Trophoblast cell (in vitro differentiated cells and primary cell): Measurements from ENCODE around the gene SDC3.

Experiments used
- DNase-seq, 2 donors: peaks; one replicate each; pipeline ENCODE4 v3.0.0-alpha.2; 2016
- H2AFZ ChIP-seq: 2 replicates; pipeline ENCODE4 v1.6.1; 2013; ENCODE audit warnings: low read length, moderate library complexity, mild to moderate bottlenecking; ENCODE audit not compliant: insufficient read depth, poor library complexity
- H2AK5ac ChIP-seq: 2 replicates; pipeline ENCODE4 v1.6.1; 2013; ENCODE audit warnings: mild to moderate bottlenecking, low read length
- H2BK120ac ChIP-seq: 2 replicates; pipeline ENCODE4 v1.6.1; 2013; ENCODE audit warnings: low read length, mild to moderate bottlenecking, moderate library complexity; ENCODE audit not compliant: insufficient read depth, poor library complexity
- H2BK12ac ChIP-seq: 2 replicates; pipeline ENCODE4 v1.6.1; 2013; ENCODE audit warnings: mild to moderate bottlenecking, low read length, moderate library complexity
- H2BK5ac ChIP-seq: 2 replicates; pipeline ENCODE4 v1.6.1; 2013; ENCODE audit warnings: low read length, low read depth, moderate library complexity, mild to moderate bottlenecking; ENCODE audit not compliant: poor library complexity
- H3K14ac ChIP-seq: 2 replicates; pipeline ENCODE4 v1.6.1; 2013; ENCODE audit warnings: mild to moderate bottlenecking, low read length
- H3K18ac ChIP-seq: 2 replicates; pipeline ENCODE4 v1.6.1; 2013; ENCODE audit warnings: mild to moderate bottlenecking, low read length
- H3K23ac ChIP-seq: 2 replicates; pipeline ENCODE4 v1.6.1; 2013; ENCODE audit warnings: low read length
- H3K27ac ChIP-seq: 2 replicates; pipeline ENCODE4 v1.5.1; 2013; ENCODE audit warnings: low read depth, mild to moderate bottlenecking, inconsistent platforms, low read length, moderate library complexity
- H3K27me3 ChIP-seq: 2 replicates; pipeline ENCODE4 v1.6.1; 2013; ENCODE audit warnings: inconsistent platforms, mild to moderate bottlenecking, low read length, moderate library complexity; ENCODE audit not compliant: insufficient read depth
- H3K36me3 ChIP-seq, 2 experiments: 1 replicate in 1 of 2; 2 replicates in 1 of 2; pipeline ENCODE4 v1.6.1; 2013; ENCODE audit warnings: low read length in 2 of 2, mild to moderate bottlenecking in 2 of 2, moderate library complexity in 1 of 2; ENCODE audit not compliant: insufficient read depth in 2 of 2, control insufficient read depth in 1 of 2
- H3K4ac ChIP-seq: 2 replicates; pipeline ENCODE4 v1.6.1; 2013; ENCODE audit warnings: low read depth, mild to moderate bottlenecking, low read length, moderate library complexity
- H3K4me1 ChIP-seq, 2 experiments: 1 replicate in 1 of 2; 2 replicates in 1 of 2; pipeline ENCODE4 v1.6.1; 2013; ENCODE audit warnings: low read length in 2 of 2, mild to moderate bottlenecking in 2 of 2, moderate library complexity in 1 of 2; ENCODE audit not compliant: insufficient read depth in 2 of 2, control insufficient read depth in 1 of 2
- H3K4me2 ChIP-seq: 2 replicates; pipeline ENCODE4 v1.6.1; 2013; ENCODE audit warnings: inconsistent platforms, mild to moderate bottlenecking, low read length, moderate library complexity
- H3K4me3 ChIP-seq: 2 replicates; pipeline ENCODE4 v1.5.1; 2013; ENCODE audit warnings: mild to moderate bottlenecking, low read depth, low read length, inconsistent platforms
- H3K79me1 ChIP-seq: one replicate; pipeline ENCODE4 v1.6.1; 2013; ENCODE audit warnings: low read length
- H3K79me2 ChIP-seq: 2 replicates; pipeline ENCODE4 v1.6.1; 2013; ENCODE audit warnings: low read length, mild to moderate bottlenecking; ENCODE audit not compliant: control insufficient read depth, insufficient read depth, poor library complexity
- H3K9ac ChIP-seq: 2 replicates; pipeline ENCODE4 v1.6.1; 2013; ENCODE audit warnings: mild to moderate bottlenecking, low read length
- H3K9me3 ChIP-seq: 2 replicates; pipeline ENCODE4 v1.6.1; 2013; ENCODE audit warnings: low read depth, mild to moderate bottlenecking, control low read depth, inconsistent platforms, low read length; ENCODE audit not compliant: insufficient read depth
- H4K12ac ChIP-seq: 2 replicates; pipeline ENCODE4 v1.6.1; 2013; ENCODE audit warnings: low read depth, mild to moderate bottlenecking, low read length, moderate library complexity
- H4K8ac ChIP-seq: 2 replicates; pipeline ENCODE4 v1.6.1; 2013; ENCODE audit warnings: low read depth, mild to moderate bottlenecking, low read length, moderate library complexity
- H4K91ac ChIP-seq: one replicate; pipeline ENCODE4 v1.6.1; 2013; ENCODE audit warnings: low read depth, mild to moderate bottlenecking, low read length, moderate library complexity
- WGBS: extraction: QIAGEN DNeasy Blood & Tissue Kit; methylation state at CpG from one replicate; pipeline ENCODE4 v1.1.7; 2013; ENCODE audit warnings: missing lambda C conversion rate; ENCODE audit not compliant: insufficient read length, insufficient coverage; ENCODE audit errors: extremely low coverage; 5-methylcytosine and 5-hydroxymethylcytosine counted together

SDC3 gene

GRCh38 chr1:30866594-30866993, 42.0 kb downstream of the SDC3 start:
- H3K4me3 ChIP-seq: no peak overlapping the region
- no peak overlapping the region for H2AFZ ChIP-seq
- no peaks in the 10 kb centered on the region for H3K27me3 ChIP-seq
- H3K9me3 ChIP-seq: no peaks in the 10 kb centered on the region
- no CpG with 5 or more reads among the region's 3 CpGs for WGBS
- no peak overlapping the region for H3K23ac ChIP-seq
- no peaks in the 10 kb centered on the region for H3K79me1 ChIP-seq
- H3K9ac ChIP-seq: no peak overlapping the region
- H3K79me2 ChIP-seq: no peaks in the 10 kb centered on the region
- H3K36me3 ChIP-seq: peaks cover 3 to 4% of the 10 kb centered on the region in 2 experiments
- no peak overlapping the region for H4K12ac ChIP-seq
- no peak overlapping the region for H3K18ac ChIP-seq
- H3K4me1 ChIP-seq: no peaks in the 10 kb centered on the region
- DNase-seq: no peak
- H4K8ac ChIP-seq: no peak overlapping the region
- H2AK5ac ChIP-seq: no peak overlapping the region
- H3K4ac ChIP-seq: no peak overlapping the region
- H2BK5ac ChIP-seq: no peak overlapping the region
- no peak overlapping the region for H3K14ac ChIP-seq
- no peak overlapping the region for H2BK12ac ChIP-seq
- H2BK120ac ChIP-seq: no peak overlapping the region
- H3K4me2 ChIP-seq: no peak overlapping the region
- no peak overlapping the region for H3K27ac ChIP-seq
- no peak overlapping the region for H4K91ac ChIP-seq

GRCh38 chr1:30864681-30865080, 43.9 kb downstream of the SDC3 start:
- H3K4me2 ChIP-seq: no peak overlapping the region
- H4K91ac ChIP-seq: no peak overlapping the region
- no peak overlapping the region for H3K9ac ChIP-seq
- no peak overlapping the region for H3K4ac ChIP-seq
- H2BK12ac ChIP-seq: no peak overlapping the region
- H3K14ac ChIP-seq: no peak overlapping the region
- WGBS: no CpG with 5 or more reads among the region's 7 CpGs
- H2AFZ ChIP-seq: no peak overlapping the region
- DNase-seq: no peak
- H3K27ac ChIP-seq: no peak overlapping the region
- H4K8ac ChIP-seq: no peak overlapping the region
- no peak overlapping the region for H4K12ac ChIP-seq
- peaks cover 3 to 4% of the 10 kb centered on the region in 2 experiments for H3K4me1 ChIP-seq
- H3K4me3 ChIP-seq: no peak overlapping the region
- no peak overlapping the region for H2BK5ac ChIP-seq
- H2AK5ac ChIP-seq: no peak overlapping the region
- H3K79me1 ChIP-seq: no peaks in the 10 kb centered on the region
- H3K18ac ChIP-seq: no peak overlapping the region
- no peaks in the 10 kb centered on the region for H3K36me3 ChIP-seq
- no peaks in the 10 kb centered on the region for H3K9me3 ChIP-seq
- no peak overlapping the region for H2BK120ac ChIP-seq
- no peak overlapping the region for H3K23ac ChIP-seq
- no peaks in the 10 kb centered on the region for H3K79me2 ChIP-seq
- H3K27me3 ChIP-seq: no peaks in the 10 kb centered on the region

- H3K9ac ChIP-seq: no peak overlapping the region
- no peaks in the 10 kb centered on the region for H3K27me3 ChIP-seq
- no peaks in the 10 kb centered on the region for H3K9me3 ChIP-seq
- H3K4me3 ChIP-seq: no peak overlapping the region
- no peaks in the 10 kb centered on the region for H3K36me3 ChIP-seq
- H3K4me2 ChIP-seq: no peak overlapping the region
- no peak overlapping the region for H3K4ac ChIP-seq
- H4K91ac ChIP-seq: no peak overlapping the region
- no peak overlapping the region for H3K14ac ChIP-seq
- H3K23ac ChIP-seq: no peak overlapping the region
- no peak overlapping the region for H2AK5ac ChIP-seq
- no peaks in the 10 kb centered on the region for H3K79me1 ChIP-seq
- no peak overlapping the region for H4K12ac ChIP-seq
- H2BK120ac ChIP-seq: no peak overlapping the region
- H4K8ac ChIP-seq: no peak overlapping the region
- H3K18ac ChIP-seq: no peak overlapping the region
- no peak overlapping the region for H2BK12ac ChIP-seq
- H3K4me1 ChIP-seq: peaks cover 3 to 11% of the 10 kb centered on the region in 2 experiments
- H3K27ac ChIP-seq: no peak overlapping the region
- DNase-seq: no peak
- H3K79me2 ChIP-seq: no peaks in the 10 kb centered on the region
- H2AFZ ChIP-seq: no peak overlapping the region
- no peak overlapping the region for H2BK5ac ChIP-seq
- WGBS: no CpG with 5 or more reads among the region's 8 CpGs
Measured at GRCh38 chr1:30863858-30864604, 44.5 kb downstream of the SDC3 start.

GRCh38 chr1:30860320-30860652, 48.3 kb downstream of the SDC3 start:
- H3K79me1 ChIP-seq: peaks cover 5% of the 10 kb centered on the region
- H3K14ac ChIP-seq: no peak overlapping the region
- no peak for DNase-seq
- H3K4me1 ChIP-seq: peaks cover 12 to 21% of the 10 kb centered on the region in 2 experiments
- no peak overlapping the region for H2BK5ac ChIP-seq
- H4K12ac ChIP-seq: no peak overlapping the region
- H2BK12ac ChIP-seq: no peak overlapping the region
- no peaks in the 10 kb centered on the region for H3K27me3 ChIP-seq
- H2BK120ac ChIP-seq: no peak overlapping the region
- no peak overlapping the region for H3K4me3 ChIP-seq
- H4K91ac ChIP-seq: no peak overlapping the region
- no peak overlapping the region for H3K27ac ChIP-seq
- H3K4ac ChIP-seq: no peak overlapping the region
- no peak overlapping the region for H3K9ac ChIP-seq
- no peaks in the 10 kb centered on the region for H3K36me3 ChIP-seq
- H4K8ac ChIP-seq: no peak overlapping the region
- no peaks in the 10 kb centered on the region for H3K9me3 ChIP-seq
- H3K79me2 ChIP-seq: no peaks in the 10 kb centered on the region
- H3K4me2 ChIP-seq: no peak overlapping the region
- H2AK5ac ChIP-seq: no peak overlapping the region
- no peak overlapping the region for H3K18ac ChIP-seq
- WGBS: no CpG with 5 or more reads among the region's 5 CpGs
- H2AFZ ChIP-seq: no peak overlapping the region
- H3K23ac ChIP-seq: no peak overlapping the region
